B cell (primary cell): ENCODE data around the gene PDE11A. TPM values are rescaled to one million over a fixed set of nuclear protein-coding genes. Genes with fewer than 3 reads are reported as not detected.

Source experiments
- ATAC-seq: fragments of 200-7000 bp; cut with Tn5 transposase; one replicate; pipeline ENCODE4 v1.10.0; 2021; ENCODE audit warnings: low read depth, mild to moderate bottlenecking, moderate number of reproducible peaks, moderate library complexity
- CTCF ChIA-PET: fragments of 350-600 bp; sonication (Branson Sonifier 250); formaldehyde crosslinking; loops from one replicate; lab custom pipeline; 2021; ENCODE audit warnings: antibody characterized with exemption, inconsistent platforms; lab: Charles Lee
- POLR2A ChIA-PET: fragments of 350-600 bp; sonication (Branson Sonifier 250); formaldehyde crosslinking; loops from one replicate; lab custom pipeline; 2021; ENCODE audit warnings: antibody characterized with exemption; lab: Charles Lee
- DNase-seq: peaks from one replicate; pipeline ENCODE4 v3.0.0; 2013
- H2AFZ ChIP-seq: 2 replicates; pipeline ENCODE4 v1.6.1; 2012; ENCODE audit warnings: mild to moderate bottlenecking, low read depth, low read length; ENCODE audit not compliant: insufficient read depth, poor library complexity, severe bottlenecking
- H3K27ac ChIP-seq, 2 donors: 1 replicate in 1 of 2; 2 replicates in 1 of 2; pipeline ENCODE4 v1.5.1; 2012 to 2013; ENCODE audit warnings: low read length in 2 of 2, mild to moderate bottlenecking in 2 of 2, moderate library complexity in 1 of 2
- H3K27me3 ChIP-seq, 4 experiments: fragments of 200-600 bp in 1 of 4; sonication (generic) in 1 of 4; replicated peaks in 1 of 4; 1 replicate in 2 of 4; 2 replicates in 2 of 4; pipeline versions ENCODE4 v1.6.1 to v1.7.0; 2013 to 2016; ENCODE audit warnings: low read length in 3 of 4, mild to moderate bottlenecking in 2 of 4, mixed read lengths in 1 of 4, moderate library complexity in 1 of 4; ENCODE audit not compliant: insufficient read depth in 4 of 4, control insufficient read depth in 3 of 4; ENCODE audit errors: control extremely low read depth in 1 of 4
- H3K36me3 ChIP-seq, 2 experiments: replicated peaks in 1 of 2; 1 replicate in 1 of 2; 2 replicates in 1 of 2; pipeline versions ENCODE4 v1.6.1 to v1.7.1; 2013; ENCODE audit warnings: low read length in 1 of 2; ENCODE audit not compliant: insufficient read depth in 2 of 2, control insufficient read depth in 1 of 2; ENCODE audit errors: control extremely low read depth in 1 of 2, extremely low read depth in 1 of 2
- H3K4me1 ChIP-seq, 2 donors: fragments of 200-600 bp in 1 of 2; sonication (generic) in 1 of 2; 1 replicate in 1 of 2; 2 replicates in 1 of 2; pipeline versions ENCODE4 v1.5.1 to v1.6.1; 2013 to 2017; ENCODE audit warnings: low read length in 2 of 2; ENCODE audit not compliant: control insufficient read depth in 2 of 2, insufficient read depth in 2 of 2
- H3K4me2 ChIP-seq: replicated peaks from 2 replicates; pipeline ENCODE3; 2012; ENCODE audit warnings: mild to moderate bottlenecking, low read depth, low read length; ENCODE audit not compliant: poor library complexity, severe bottlenecking
- H3K4me3 ChIP-seq, 5 experiments: fragments of 200-600 bp in 1 of 5; sonication (generic) in 1 of 5; 1 replicate in 3 of 5; 2 replicates in 2 of 5; pipeline versions ENCODE4 v1.5.1 to v1.7.0; 2011 to 2016; ENCODE audit warnings: low read length in 4 of 5, mild to moderate bottlenecking in 4 of 5, low read depth in 2 of 5, control low read depth in 1 of 5, moderate library complexity in 1 of 5; ENCODE audit not compliant: insufficient read depth in 1 of 5; ENCODE audit errors: control extremely low read depth in 1 of 5, extremely low read depth in 1 of 5
- H3K79me2 ChIP-seq: fragments of 200-600 bp; sonication (generic); one replicate; pipeline ENCODE4 v1.6.0; 2016; ENCODE audit warnings: low read length; ENCODE audit not compliant: control insufficient read depth, insufficient read depth
- H3K9ac ChIP-seq: fragments of 200-600 bp; sonication (generic); 2 replicates; pipeline ENCODE4 v1.6.1; 2017; ENCODE audit warnings: mild to moderate bottlenecking, low read length, moderate library complexity
- H3K9me3 ChIP-seq, 3 donors: one replicate each; pipeline versions ENCODE4 v1.6.1 to v1.7.1; 2013; ENCODE audit warnings: low read length in 2 of 3; ENCODE audit not compliant: control insufficient read depth in 2 of 3, insufficient read depth in 1 of 3; ENCODE audit errors: control extremely low read depth in 1 of 3
- H4K20me1 ChIP-seq: 2 replicates; pipeline ENCODE4 v1.6.0; 2012; ENCODE audit warnings: mild to moderate bottlenecking, low read length; ENCODE audit not compliant: insufficient read depth, control insufficient read depth, poor library complexity, severe bottlenecking
- H3K27ac Mint-ChIP-seq: one replicate; pipeline ENCODE4 v1.8.0; 2021; ENCODE audit warnings: mixed read lengths
- H3K27me3 Mint-ChIP-seq: one replicate; pipeline ENCODE4 v1.8.0; 2021; ENCODE audit warnings: mixed read lengths
- H3K4me1 Mint-ChIP-seq: one replicate; pipeline ENCODE4 v1.8.0; 2021; ENCODE audit warnings: mixed read lengths
- H3K4me3 Mint-ChIP-seq: one replicate; pipeline ENCODE4 v1.8.0; 2021; ENCODE audit warnings: mixed read lengths
- H3K9me3 Mint-ChIP-seq: one replicate; pipeline ENCODE4 v1.8.0; 2022; ENCODE audit warnings: mixed read lengths; ENCODE audit not compliant: insufficient read depth
- EZH2 ChIP-seq: IDR thresholded peaks from 2 replicates; pipeline ENCODE4 v1.6.1; 2012; ENCODE audit warnings: borderline replicate concordance, low read depth, mild to moderate bottlenecking, moderate library complexity, low read length; ENCODE audit not compliant: insufficient read depth, poor library complexity, severe bottlenecking
- WGBS: methylation state at CpG from one replicate; pipeline ENCODE4 v1.1.5; 2013; ENCODE audit warnings: missing lambda C conversion rate; ENCODE audit not compliant: insufficient coverage; 5-methylcytosine and 5-hydroxymethylcytosine counted together
- intact Hi-C: fragments of 100-400 bp; cut with micrococcal nuclease; formaldehyde crosslinking; loops from one replicate; pipeline ENCODE4 v1.10.0; 2022
- polyA plus RNA-seq: library from polyadenylated mRNA; depleted of rRNA; stranded (reverse); fragments of >200 nt; gene quantifications from 2 replicates; pipeline ENCODE4 v1.2.3, GENCODE V29; 2012
- total RNA-seq, 2 donors: library from RNA; stranded (reverse); fragments of 120-200 nt in 1 of 2; gene quantifications; 1 replicate in 1 of 2; 2 replicates in 1 of 2; pipeline versions ENCODE4 v1.2.3 to v1.2.4, GENCODE V29; 2013 to 2022
- TF ChIP-seq, protein P1 (sequence below): fragments of 200-600 bp; IDR thresholded peaks from one replicate; pipeline ENCODE4 v1.8.0; 2022; ENCODE audit warnings: antibody characterized with exemption, mild to moderate bottlenecking

PDE11A gene
- total and polyA plus RNA-seq, 2 donors (not counting 1 experiment from before 2014, with no cell fraction given), result 0.25 TPM; not detected in 1

DNA sequence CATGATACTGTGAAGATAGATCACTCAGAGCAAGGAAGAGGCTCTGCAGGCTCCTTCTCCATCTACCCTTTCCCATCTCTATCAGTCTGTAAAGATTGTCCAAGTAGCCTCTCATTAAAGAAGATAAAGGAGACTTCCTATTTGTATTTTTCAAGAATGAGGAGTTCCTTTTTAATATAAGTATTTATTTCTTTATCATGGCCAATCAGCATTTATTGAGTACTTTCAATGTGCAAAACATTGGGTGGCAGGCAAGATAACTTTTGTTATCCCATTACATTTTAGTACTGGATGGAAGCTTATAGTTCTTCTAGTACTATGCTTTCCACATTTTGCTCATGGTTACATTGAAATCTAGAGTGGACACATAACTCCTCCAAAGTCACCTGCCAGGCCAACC, 3.6 kb upstream of the PDE11A start:
- intact Hi-C loops, result no loop called here
- CTCF ChIA-PET, result no interaction called here
- peaks cover 0 to 7% (median 0%) of the 10 kb centered on the region in 3 donors for H3K9me3 ChIP-seq
- H2AFZ ChIP-seq, result no peak overlapping the region
- no peak overlapping the region for H3K4me3 ChIP-seq
- H3K9ac ChIP-seq, result no peak overlapping the region
- peaks cover 43% of the 10 kb centered on the region for H3K27me3 Mint-ChIP-seq
- no peaks in the 10 kb centered on the region for H4K20me1 ChIP-seq
- ATAC-seq (no peak), DNase-seq (no peak)
- no peaks in the 10 kb centered on the region for H3K36me3 ChIP-seq
- H3K27ac ChIP-seq, result no peak overlapping the region
- H3K79me2 ChIP-seq, result no peaks in the 10 kb centered on the region
- no peak overlapping the region for H3K4me2 ChIP-seq
- TF ChIP-seq, protein P1, sequence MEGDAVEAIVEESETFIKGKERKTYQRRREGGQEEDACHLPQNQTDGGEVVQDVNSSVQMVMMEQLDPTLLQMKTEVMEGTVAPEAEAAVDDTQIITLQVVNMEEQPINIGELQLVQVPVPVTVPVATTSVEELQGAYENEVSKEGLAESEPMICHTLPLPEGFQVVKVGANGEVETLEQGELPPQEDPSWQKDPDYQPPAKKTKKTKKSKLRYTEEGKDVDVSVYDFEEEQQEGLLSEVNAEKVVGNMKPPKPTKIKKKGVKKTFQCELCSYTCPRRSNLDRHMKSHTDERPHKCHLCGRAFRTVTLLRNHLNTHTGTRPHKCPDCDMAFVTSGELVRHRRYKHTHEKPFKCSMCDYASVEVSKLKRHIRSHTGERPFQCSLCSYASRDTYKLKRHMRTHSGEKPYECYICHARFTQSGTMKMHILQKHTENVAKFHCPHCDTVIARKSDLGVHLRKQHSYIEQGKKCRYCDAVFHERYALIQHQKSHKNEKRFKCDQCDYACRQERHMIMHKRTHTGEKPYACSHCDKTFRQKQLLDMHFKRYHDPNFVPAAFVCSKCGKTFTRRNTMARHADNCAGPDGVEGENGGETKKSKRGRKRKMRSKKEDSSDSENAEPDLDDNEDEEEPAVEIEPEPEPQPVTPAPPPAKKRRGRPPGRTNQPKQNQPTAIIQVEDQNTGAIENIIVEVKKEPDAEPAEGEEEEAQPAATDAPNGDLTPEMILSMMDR, result no peak
- no peak for TF ChIP-seq EZH2
- no peak overlapping the region for H3K27ac Mint-ChIP-seq
- H3K27me3 ChIP-seq, result peaks cover 0 to 22% (median 7%) of the 10 kb centered on the region in 4 experiments
- POLR2A ChIA-PET, result no interaction called here
- H3K4me3 Mint-ChIP-seq, result no peak overlapping the region
- peaks cover 5% of the 10 kb centered on the region for H3K9me3 Mint-ChIP-seq
- peaks cover 4 to 6% of the 10 kb centered on the region in 2 donors for H3K4me1 ChIP-seq
- H3K4me1 Mint-ChIP-seq, result peaks cover 5% of the 10 kb centered on the region

DNA sequence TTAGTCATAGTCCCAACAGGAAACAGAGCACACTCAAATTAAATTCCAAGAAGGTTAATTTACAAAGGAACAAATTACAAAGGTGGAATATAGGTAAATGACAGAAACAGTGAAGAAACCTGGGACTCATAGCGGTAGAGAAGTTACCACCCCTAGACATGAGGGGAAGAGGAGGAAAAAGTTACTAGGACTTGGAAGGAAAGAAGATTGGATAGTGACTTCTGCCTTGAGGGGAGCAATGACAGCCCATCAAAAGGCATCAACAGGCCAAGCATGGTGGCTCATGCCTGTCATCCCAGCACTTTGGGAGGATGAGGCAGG, 2.4 kb upstream of the PDE11A start:
- CTCF ChIA-PET, result no interaction called here
- H3K27me3 Mint-ChIP-seq, result peaks cover 48% of the 10 kb centered on the region
- no peak overlapping the region for H2AFZ ChIP-seq

More for the DNA sequence above, 2.4 kb upstream of the PDE11A start:
- Mint-ChIP-seq H3K9me3 (peaks cover 3% of the 10 kb centered on the region), H3K4me3 (no peak overlapping the region), H3K4me1 (peaks cover 5% of the 10 kb centered on the region), H3K27ac (no peak overlapping the region)
- Histone ChIP-seq H3K4me2 (no peak overlapping the region), H4K20me1 (no peaks in the 10 kb centered on the region), H3K9me3 (peaks cover 0 to 7% (median 0%) of the 10 kb centered on the region in 3 donors), H3K4me3 (no peak overlapping the region), H3K36me3 (no peaks in the 10 kb centered on the region), H3K27ac (no peak overlapping the region), H3K27me3 (peaks cover 0 to 26% (median 8%) of the 10 kb centered on the region in 4 experiments), H3K4me1 (peaks cover 4 to 6% of the 10 kb centered on the region in 2 donors), H3K79me2 (no peaks in the 10 kb centered on the region), H3K9ac (no peak overlapping the region)
- intact Hi-C loops, result no loop called here
- POLR2A ChIA-PET, result no interaction called here
- 100% methylated on average over 1 of the region's 1 CpG for WGBS
- no peak for ATAC-seq
- no peak for DNase-seq
- TF ChIP-seq EZH2, result no peak
- TF ChIP-seq, protein P1, result no peak
